ENCODE results near the gene BPIFA1. TPM values are rescaled to one million over a fixed set of nuclear protein-coding genes. Genes with fewer than 3 reads are reported as not detected.

The BPIFA1 gene
- total RNA-seq, 1 experiment from 2014 or later = not detected

DNA sequence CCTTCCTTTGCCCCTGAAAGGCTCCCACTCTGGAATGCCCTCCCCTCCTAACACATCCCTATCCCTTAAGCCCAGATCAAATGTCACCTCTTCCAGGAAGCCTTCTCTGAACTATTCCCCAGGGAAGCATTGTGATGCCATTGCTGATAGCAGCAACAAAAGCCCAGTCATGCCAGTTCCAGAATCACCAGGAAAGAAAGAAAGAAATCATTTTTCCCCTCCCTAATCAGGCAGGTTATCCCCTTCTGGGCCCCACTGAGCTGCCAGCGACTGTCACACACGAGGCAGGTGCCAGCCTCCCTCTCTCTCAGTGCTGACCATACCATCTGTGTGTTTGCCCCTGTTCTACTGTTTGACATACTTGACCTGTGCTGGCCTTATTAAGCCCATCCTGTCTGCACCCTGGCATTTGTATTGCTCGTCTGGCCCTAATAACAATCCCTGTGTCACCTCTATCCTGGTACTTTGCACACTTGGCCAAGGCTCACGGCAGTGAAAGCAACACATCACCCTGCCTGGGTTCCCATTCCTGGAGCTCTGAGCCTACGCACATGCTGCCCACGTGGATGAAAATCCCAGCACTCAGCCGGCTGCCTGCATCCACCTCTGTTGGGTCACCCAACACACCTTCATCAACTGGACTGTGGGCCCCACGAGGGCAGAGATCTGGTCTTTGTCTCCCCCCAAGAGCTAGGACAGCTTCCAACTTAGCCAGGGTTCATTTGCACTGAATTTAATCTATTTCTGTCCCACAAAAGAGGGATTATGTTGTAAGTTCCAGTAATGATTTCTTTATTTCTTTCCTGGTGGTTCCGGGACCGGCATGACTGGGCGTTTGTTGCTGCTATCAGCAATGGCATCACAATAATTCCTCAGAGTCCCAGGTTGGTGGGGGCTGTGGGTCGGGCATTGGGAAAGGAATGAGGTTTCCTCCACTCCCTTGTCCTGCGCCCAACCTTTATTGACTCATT is 42.0 kb downstream of the BPIFA1 start:
- Histone ChIP-seq H3K27ac (ENCODE audit: low read length) (peak overlapping the region; percentile 11; the same call in 1 of the 2 replicates), H3K79me2 (ENCODE audit: low read length) (no peaks in the 10 kb centered on the region), H3K4me2 (ENCODE audit: low read length) (no peak overlapping the region), H2AFZ (ENCODE audit: low read length) (no peak overlapping the region), H3K9ac (ENCODE audit: low read length) (no peak overlapping the region; the same call in 1 of the 2 replicates), H3K9me3 (ENCODE audit: low read length) (no peaks in the 10 kb centered on the region), H3K9me2 (replicated peaks; ENCODE audit: low read length) (no peaks in the 10 kb centered on the region), H3F3A (ENCODE audit: low read length, unreplicated experiment) (no peaks in the 10 kb centered on the region), H3K4me3 (ENCODE audit: low read length) (no peak overlapping the region), H3K4me1 (ENCODE audit: insufficient read depth, low read length) (peaks cover under 1% of the 10 kb centered on the region; the same call in 1 of the 2 replicates), H3K27me3 (ENCODE audit: low read length) (peaks cover 52% of the 10 kb centered on the region), H3K36me3 (ENCODE audit: low read depth, low read length) (no peaks in the 10 kb centered on the region), H4K20me1 (ENCODE audit: low read length) (no peaks in the 10 kb centered on the region)
- ATAC-seq (no peak; the same call in 1 of the 2 replicates), DNase-seq (peak; percentile 26)
- POLR2A ChIA-PET (ENCODE audit: unreplicated experiment) = interaction anchor here (0.6 kb wide), 1 partner anchor 687 kb away, joined by 3 read pairs; no protein-coding TSS in a partner anchor
- BruUV-seq (replicated peaks) = no TSS peak
- CTCF ChIA-PET = no interaction called here
- intact Hi-C loops (cut with micrococcal nuclease) = no loop called here
- no peak for TF ChIP-seq EZH2 (IDR thresholded peaks at IDR 0.05; ENCODE audit: low read length, unreplicated experiment)
- no peak for TF ChIP-seq EZH2phosphoT487 (IDR thresholded peaks at IDR 0.05; ENCODE audit: borderline replicate concordance, low read length)
- TF ChIP-seq CTCF (conservative IDR thresholded peaks at IDR 0.05; ENCODE audit: low read depth, low read length) = no peak

DNA sequence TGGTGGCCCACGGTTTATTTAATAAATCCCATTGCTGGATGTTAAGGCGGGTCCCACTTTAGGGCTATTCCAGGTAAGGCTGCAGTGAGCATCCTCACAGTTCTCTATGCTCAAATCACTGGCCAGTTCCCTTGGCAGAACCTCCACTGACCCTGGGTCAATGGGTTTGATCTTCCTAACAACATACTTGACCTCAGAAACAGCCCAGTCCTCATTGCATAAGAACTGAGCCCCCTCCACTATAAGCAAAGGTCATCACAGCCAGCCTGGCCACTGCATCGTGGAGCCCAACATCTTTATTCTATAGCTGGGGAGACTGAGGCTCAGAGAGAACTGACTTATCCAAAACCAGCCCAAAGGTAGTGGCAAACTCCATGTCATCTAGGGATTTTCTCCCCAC is 42.9 kb downstream of the BPIFA1 start:
- H3K27ac ChIP-seq (ENCODE audit: low read length) = no peak overlapping the region

More for the DNA sequence above, 42.9 kb downstream of the BPIFA1 start:
- no peaks in the 10 kb centered on the region for H3K9me2 ChIP-seq (replicated peaks; ENCODE audit: low read length)
- ATAC-seq (no peak), DNase-seq (no peak)
- H3F3A ChIP-seq (ENCODE audit: low read length, unreplicated experiment) = no peaks in the 10 kb centered on the region
- no peaks in the 10 kb centered on the region for H3K9me3 ChIP-seq (ENCODE audit: low read length)
- CTCF ChIA-PET = no interaction called here
- H3K4me1 ChIP-seq (ENCODE audit: insufficient read depth, low read length) = peaks cover 6% of the 10 kb centered on the region; the same call in 1 of the 2 replicates
- no peaks in the 10 kb centered on the region for H3K36me3 ChIP-seq (ENCODE audit: low read depth, low read length)
- H3K9ac ChIP-seq (ENCODE audit: low read length) = no peak overlapping the region
- POLR2A ChIA-PET (ENCODE audit: unreplicated experiment) = no interaction called here
- no TSS peak for BruUV-seq (replicated peaks)
- no peak overlapping the region for H3K4me2 ChIP-seq (ENCODE audit: low read length)
- intact Hi-C loops (cut with micrococcal nuclease) = no loop called here
- H3K27me3 ChIP-seq (ENCODE audit: low read length) = peaks cover 42% of the 10 kb centered on the region
- no peaks in the 10 kb centered on the region for H4K20me1 ChIP-seq (ENCODE audit: low read length)
- H2AFZ ChIP-seq (ENCODE audit: low read length) = no peak overlapping the region
- no peak for TF ChIP-seq EZH2 (IDR thresholded peaks at IDR 0.05; ENCODE audit: low read length, unreplicated experiment)
- TF ChIP-seq CTCF (conservative IDR thresholded peaks at IDR 0.05; ENCODE audit: low read depth, low read length) = no peak
- no peak for TF ChIP-seq EZH2phosphoT487 (IDR thresholded peaks at IDR 0.05; ENCODE audit: borderline replicate concordance, low read length)
- no peaks in the 10 kb centered on the region for H3K79me2 ChIP-seq (ENCODE audit: low read length)
- H3K4me3 ChIP-seq (ENCODE audit: low read length) = no peak overlapping the region

Data from PC-3 (cell line).